ENCODE measurements around the gene B4GALT2. TPM values are rescaled to one million over a fixed set of nuclear protein-coding genes. Genes with fewer than 3 reads are reported as not detected.

B4GALT2 gene
- total RNA-seq, 1 donor from 2014 or later: 40.1 TPM

GRCh38 chr1:43946236-43947060 lies 32.6 kb upstream of the B4GALT2 start, which contains the start of gene IPO13:
Gene IPO13, plus strand, starts transcription at chr1:43946950. Its CDS starts 651 bp downstream, at chr1:43947601.
- peak; percentile 98 for ATAC-seq

- peak; percentile 0 for ATAC-seq
Observed at GRCh38 chr1:43947061-43947873, 31.7 kb upstream of the B4GALT2 start.

DNA sequence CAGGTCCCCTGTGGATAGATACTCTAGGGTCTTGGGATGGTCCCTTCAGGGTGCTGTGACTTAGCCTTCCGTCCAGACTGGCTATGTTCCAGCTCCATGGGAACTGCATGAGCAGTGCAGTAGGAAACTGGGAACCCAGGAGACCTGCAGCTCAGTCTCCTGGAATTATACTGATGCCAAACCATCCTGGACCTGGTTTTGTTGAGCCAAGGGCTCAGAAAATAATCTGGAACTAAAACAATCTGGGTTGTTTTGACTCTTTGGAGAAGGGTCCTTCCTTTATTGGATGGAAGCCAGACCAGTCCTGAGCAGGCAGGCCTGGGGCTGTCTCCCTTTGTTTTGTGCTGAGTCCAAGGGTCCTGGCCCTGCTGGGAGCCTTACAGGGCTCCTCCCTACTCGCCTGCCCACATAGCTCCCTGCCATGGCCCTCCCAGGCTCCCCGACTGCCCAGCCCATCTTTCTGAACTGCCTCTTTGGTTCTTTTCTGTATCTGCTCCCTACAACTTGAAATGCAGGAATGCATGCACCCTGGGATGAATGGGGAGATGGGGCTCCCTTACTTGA lies 31.1 kb upstream of the B4GALT2 start:
- no peak for ATAC-seq

- no peak for ATAC-seq
Observed at GRCh38 chr1:43949678-43950077, 29.3 kb upstream of the B4GALT2 start.

- ATAC-seq: no peak
Observed at GRCh38 chr1:43951021-43951985, 27.7 kb upstream of the B4GALT2 start.

DNA sequence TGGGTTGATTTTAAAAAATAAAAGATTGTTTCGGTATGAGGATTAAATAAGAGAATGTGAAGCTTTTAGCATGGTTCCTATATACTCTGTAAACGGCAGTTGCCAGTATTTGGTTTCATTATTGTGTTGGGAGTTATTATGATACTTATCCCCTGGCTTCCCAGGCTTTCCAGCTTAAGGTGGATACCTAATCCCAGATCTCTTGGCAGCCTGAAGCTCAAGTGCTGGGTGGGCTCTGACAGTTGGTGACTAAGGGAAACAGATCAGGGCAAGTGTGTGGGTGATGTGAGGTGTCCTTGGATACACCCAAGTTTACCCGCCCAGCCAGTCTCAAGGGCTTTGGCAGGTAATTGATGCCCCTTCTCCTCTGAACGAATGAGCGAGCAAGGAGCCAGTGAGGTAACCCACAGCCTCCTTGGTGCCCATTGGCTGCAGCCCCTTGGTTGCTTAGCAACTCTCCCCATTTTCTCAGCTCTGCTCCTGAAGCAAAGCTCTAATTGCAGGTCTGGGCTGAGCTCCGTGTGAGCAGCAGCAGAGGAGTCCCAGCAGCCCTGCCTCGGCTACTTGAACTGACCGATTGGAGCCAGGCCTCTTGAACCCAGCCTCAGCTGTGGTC lies 26.2 kb upstream of the B4GALT2 start:
- peak; percentile 47 for ATAC-seq

- ATAC-seq: no peak
Observed at GRCh38 chr1:43953361-43953760, 25.6 kb upstream of the B4GALT2 start.

DNA sequence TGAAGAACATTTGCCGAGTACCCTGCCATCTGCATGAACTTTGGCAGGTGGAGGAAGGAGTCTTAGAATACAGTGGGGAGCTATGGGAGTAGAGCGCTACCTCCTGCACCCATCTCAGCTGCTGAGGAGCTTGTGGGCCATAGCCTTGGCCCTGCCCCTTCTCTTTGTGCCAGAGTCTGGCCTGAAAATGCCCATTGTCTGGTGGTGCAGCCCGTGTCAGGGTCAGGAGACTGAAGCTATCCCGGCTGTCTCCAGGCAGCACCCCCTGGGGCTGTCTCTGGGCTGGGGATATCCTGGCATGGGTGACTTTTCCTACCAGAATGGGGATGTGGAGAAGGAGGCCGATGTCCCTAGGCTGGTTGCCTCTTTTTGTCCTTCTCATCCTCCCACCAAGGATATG lies 25.0 kb upstream of the B4GALT2 start:
- no peak for ATAC-seq

- no peak for ATAC-seq
Observed at GRCh38 chr1:43956234-43956633, 22.8 kb upstream of the B4GALT2 start.

- peak; percentile 54 for ATAC-seq
Observed at GRCh38 chr1:43957407-43958040, 21.5 kb upstream of the B4GALT2 start.

DNA sequence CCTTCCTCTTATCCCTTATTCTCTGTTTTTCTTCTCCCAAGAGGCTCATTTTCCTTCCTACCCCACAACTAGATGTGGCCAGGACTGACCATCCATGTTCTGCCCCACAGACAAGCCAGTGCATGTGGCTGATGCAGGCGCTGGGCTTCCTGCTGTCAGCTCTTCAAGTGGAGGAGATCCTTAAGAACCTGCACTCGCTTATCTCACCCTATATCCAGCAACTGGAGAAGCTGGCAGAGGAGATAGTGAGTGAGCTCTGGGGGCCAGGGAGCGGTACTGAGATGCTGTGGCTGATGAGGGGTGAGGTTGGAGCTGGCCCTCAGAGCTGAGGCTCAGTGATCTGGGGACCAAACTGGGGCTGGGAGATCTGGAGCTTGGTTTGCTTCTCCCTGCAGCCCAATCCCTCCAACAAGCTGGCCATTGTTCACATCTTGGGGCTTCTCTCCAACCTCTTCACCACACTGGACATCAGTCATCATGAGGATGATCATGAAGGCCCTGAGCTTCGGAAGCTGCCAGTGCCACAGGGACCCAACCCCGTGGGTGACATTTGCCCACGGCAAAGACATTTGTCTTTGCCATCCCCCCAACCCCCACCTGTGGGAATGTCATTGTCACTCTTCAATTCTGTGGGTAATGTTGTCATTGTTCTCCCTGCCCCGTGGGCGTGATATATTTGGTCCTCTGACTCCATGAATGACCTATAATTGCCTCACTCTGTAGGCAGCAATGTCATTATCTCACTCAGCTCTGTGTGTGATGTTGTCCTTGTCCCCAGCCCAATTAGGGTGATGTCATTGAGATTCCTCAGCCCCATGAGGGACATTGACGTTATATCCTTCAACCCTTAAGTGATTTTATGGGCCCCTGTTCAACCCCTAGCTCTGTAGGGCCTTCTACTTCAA lies 20.4 kb upstream of the B4GALT2 start:
- no peak for ATAC-seq

GRCh38 chr1:43960798-43961197 lies 18.2 kb upstream of the B4GALT2 start:
- no peak for ATAC-seq

GRCh38 chr1:43961692-43962091 lies 17.3 kb upstream of the B4GALT2 start:
- no peak for ATAC-seq

DNA sequence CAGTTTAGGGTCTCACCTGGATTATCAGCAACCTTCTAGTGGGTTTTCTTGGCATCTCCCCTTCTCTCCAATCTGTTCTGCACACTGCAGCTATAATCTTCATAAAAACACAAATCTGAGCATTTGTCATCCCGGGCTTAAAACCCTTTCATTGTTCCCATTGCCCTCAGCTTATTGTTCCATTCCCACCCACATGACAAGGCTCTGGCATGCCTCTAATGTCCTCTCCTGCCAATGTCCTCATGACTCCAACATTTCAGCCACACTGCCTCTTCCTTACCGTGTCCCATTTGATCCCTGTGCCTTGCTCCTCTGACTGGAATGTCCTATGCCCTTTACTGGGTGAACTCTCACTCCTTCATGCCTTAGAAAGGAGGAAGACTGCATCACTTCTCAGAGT lies 16.7 kb upstream of the B4GALT2 start:
- ATAC-seq: no peak

- ATAC-seq: no peak
Observed at GRCh38 chr1:43963006-43963405, 16.0 kb upstream of the B4GALT2 start.

GRCh38 chr1:43963890-43964289 lies 15.1 kb upstream of the B4GALT2 start:
- no peak for ATAC-seq

DNA sequence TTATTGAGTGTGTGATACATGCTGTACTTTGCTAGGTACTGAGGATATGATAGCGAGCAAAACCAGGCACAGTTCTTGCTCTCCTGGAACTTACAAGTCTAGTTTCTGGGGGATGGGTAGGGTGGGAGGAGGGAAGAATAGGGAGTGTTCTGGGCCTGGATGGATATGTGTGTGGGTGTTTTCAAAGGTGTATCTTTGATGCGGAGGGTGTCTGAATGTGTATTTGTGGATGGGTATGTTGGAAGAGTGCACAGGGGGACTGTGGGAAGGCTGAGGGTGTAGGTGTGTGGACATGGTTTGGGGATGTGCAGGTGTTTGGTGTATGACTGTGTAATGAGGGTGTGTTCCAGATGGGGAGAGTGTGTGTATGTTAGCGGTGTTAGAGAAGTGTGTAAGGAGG lies 13.7 kb upstream of the B4GALT2 start:
- no peak for ATAC-seq

DNA sequence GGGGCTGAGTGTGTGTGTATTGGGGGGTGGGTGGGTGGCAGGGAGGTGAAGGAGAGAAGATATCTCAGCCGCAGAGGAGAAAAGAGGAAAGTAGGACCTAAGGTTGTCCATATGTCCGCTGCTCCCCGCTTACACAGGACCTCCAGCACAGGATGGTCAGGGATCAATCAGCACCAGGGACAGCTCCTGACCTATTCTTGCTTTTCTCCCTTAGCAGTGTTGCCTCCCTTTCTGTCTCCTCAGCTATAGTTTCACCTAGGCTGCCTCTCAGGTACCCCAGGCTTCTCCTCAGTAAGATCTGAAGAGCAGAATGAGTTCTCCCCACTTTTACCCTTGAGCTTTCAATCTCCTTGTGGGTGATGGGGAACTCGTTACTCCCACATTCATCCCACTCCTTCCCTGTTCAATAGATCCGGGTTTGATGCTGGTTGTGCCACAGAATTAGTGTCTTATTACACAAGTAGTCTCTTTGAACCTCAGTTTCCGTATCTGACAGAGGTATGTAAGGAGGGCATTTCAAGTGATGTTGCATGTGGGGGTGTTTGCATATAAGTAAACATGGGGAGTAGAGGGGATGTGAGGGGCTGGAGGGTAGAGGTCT lies 10.6 kb upstream of the B4GALT2 start:
- ATAC-seq: no peak

- ATAC-seq: no peak
Observed at GRCh38 chr1:43969416-43969745, 9.6 kb upstream of the B4GALT2 start.
